Prostate gland (tissue), 2 donors: ENCODE measurements around the gene TNFSF12. TPM values are rescaled to one million over a fixed set of nuclear protein-coding genes. Genes with fewer than 3 reads are reported as not detected.

Source experiments
- DNase-seq: peaks from one replicate; pipeline ENCODE4 v3.0.0-alpha.2; 2019; ENCODE audit warnings: low spot score
- H3K27ac ChIP-seq, 2 donors: fragments of 200-600 bp; sonication (generic); 2 replicates each; pipeline ENCODE4 v1.5.1; 2017 to 2019
- H3K27me3 ChIP-seq: fragments of 200-600 bp; sonication (generic); replicated peaks from 2 replicates; pipeline ENCODE4 v1.5.1; 2019; ENCODE audit not compliant: insufficient read depth
- H3K36me3 ChIP-seq, 2 donors: fragments of 200-600 bp; sonication (generic); 1 replicate in 1 of 2; 2 replicates in 1 of 2; pipeline versions ENCODE4 v1.5.1 to v1.8.1; 2017 to 2019
- H3K4me1 ChIP-seq: fragments of 200-600 bp; sonication (generic); replicated peaks from 2 replicates; pipeline ENCODE4 v1.5.1; 2019
- H3K4me3 ChIP-seq, 2 donors: fragments of 200-600 bp; sonication (generic); 2 replicates each; pipeline ENCODE4 v1.5.1; 2017 to 2019
- H3K9me3 ChIP-seq: fragments of 200-600 bp; sonication (generic); 2 replicates; pipeline ENCODE4 v1.5.1; 2017
- CTCF ChIP-seq, 4 experiments: fragments of 200-600 bp in 2 of 4; fragments of 450-650 bp in 2 of 4; sonication (generic) in 2 of 4; IDR thresholded peaks; 1 replicate in 3 of 4; 2 replicates in 1 of 4; pipeline ENCODE4 v1.5.1; 2016 to 2019; ENCODE audit warnings: antibody characterized with exemption in 4 of 4, mild to moderate bottlenecking in 2 of 4, moderate library complexity in 2 of 4
- POLR2A ChIP-seq: fragments of 450-650 bp; IDR thresholded peaks from one replicate; pipeline ENCODE4 v1.6.1; 2016; ENCODE audit warnings: antibody characterized with exemption, mild to moderate bottlenecking
- POLR2AphosphoS5 ChIP-seq: sonication (generic); formaldehyde crosslinking; IDR thresholded peaks from one replicate; pipeline ENCODE4 v1.6.1; 2017; ENCODE audit warnings: antibody characterized with exemption
- WGBS: methylation state at CpG from one replicate; pipeline ENCODE4 v1.1.5; 2018; 5-methylcytosine and 5-hydroxymethylcytosine counted together
- intact Hi-C: fragments of 100-400 bp; cut with DNase I; formaldehyde crosslinking; loops from one replicate; pipeline ENCODE4 v1.14.2; 2022
- total RNA-seq, 2 donors: library from RNA; depleted of rRNA; stranded (reverse); fragments of >200 nt; gene quantifications; one replicate each; pipeline ENCODE4 v1.1.0, GENCODE V29; 2016

Gene TNFSF12
- total RNA-seq, 2 donors from 2014 or later: 29.9 to 47.9 TPM

- H3K4me1 ChIP-seq: peaks cover 14% of the 10 kb centered on the region
- no peak for DNase-seq
- peak overlapping the region; percentile 59 to 71 for H3K27ac ChIP-seq
- H3K4me3 ChIP-seq: no peak overlapping the region
- TF ChIP-seq POLR2A: no peak
- TF ChIP-seq POLR2AphosphoS5: no peak
- TF ChIP-seq CTCF (IDR thresholded peaks at IDR 0.05): no peak
- no peaks in the 10 kb centered on the region for H3K9me3 ChIP-seq
- H3K27me3 ChIP-seq: no peaks in the 10 kb centered on the region
- 71% methylated on average over 12 of the region's 12 CpGs for WGBS
- H3K36me3 ChIP-seq: peaks cover 24 to 34% of the 10 kb centered on the region in 2 donors
- intact Hi-C loops: no loop called here
Measured at GRCh38 chr17:7579834-7580603, 31.2 kb downstream of the TNFSF12 start.

GRCh38 chr17:7580604-7581575, 32.0 kb downstream of the TNFSF12 start:
- no peaks in the 10 kb centered on the region for H3K27me3 ChIP-seq
- no peaks in the 10 kb centered on the region for H3K9me3 ChIP-seq
- no peak for DNase-seq
- H3K27ac ChIP-seq: peak overlapping the region; percentile 94 to 96
- TF ChIP-seq POLR2A (no peak), POLR2AphosphoS5 (no peak), CTCF (IDR thresholded peaks at IDR 0.05) (no peak)
- H3K4me1 ChIP-seq: peaks cover 14% of the 10 kb centered on the region
- intact Hi-C loops: no loop called here
- 78% methylated on average over 23 of the region's 23 CpGs for WGBS
- no peak overlapping the region for H3K4me3 ChIP-seq
- H3K36me3 ChIP-seq: peaks cover 18 to 26% of the 10 kb centered on the region in 2 donors

- Histone ChIP-seq H3K36me3 (peaks cover 6 to 8% of the 10 kb centered on the region in 2 donors), H3K4me1 (peaks cover 14% of the 10 kb centered on the region), H3K27ac (peak overlapping the region; percentile 94 to 96), H3K27me3 (no peaks in the 10 kb centered on the region), H3K4me3 (peak overlapping the region; percentile 38 to 60), H3K9me3 (no peaks in the 10 kb centered on the region)
- WGBS: 86% methylated on average over 29 of the region's 36 CpGs
- TF ChIP-seq CTCF (IDR thresholded peaks at IDR 0.05) (no peak), POLR2A (no peak), POLR2AphosphoS5 (no peak)
- no peak for DNase-seq
- intact Hi-C loops: no loop called here
Measured at GRCh38 chr17:7582396-7583252, 33.8 kb downstream of the TNFSF12 start.

- Histone ChIP-seq H3K4me1 (peaks cover 18% of the 10 kb centered on the region), H3K4me3 (peak within 1 kb of the TSS; percentile 38 to 60)
- intact Hi-C loops: no loop called here
Measured at GRCh38 chr17:7583253-7584109, 34.6 kb downstream of the TNFSF12 start, which contains the start of gene MPDU1. Gene MPDU1, plus strand, starts transcription at chr17:7583852. Its CDS starts 11 bp downstream, at chr17:7583863.

More at GRCh38 chr17:7583253-7584109, 34.6 kb downstream of the TNFSF12 start, which contains the start of gene MPDU1:
- Histone ChIP-seq H3K9me3 (no peaks in the 10 kb centered on the region), H3K36me3 (no peaks in the 10 kb centered on the region), H3K27ac (peak within 1 kb of the TSS; percentile 94 to 96), H3K27me3 (no peaks in the 10 kb centered on the region)
- peak; percentile 97 for TF ChIP-seq POLR2AphosphoS5
- TF ChIP-seq POLR2A: no peak
- TF ChIP-seq CTCF (IDR thresholded peaks at IDR 0.05): peak in 2 of 4 experiments; percentile 9 to 34
- peak; percentile 96 for DNase-seq
- WGBS: 14% methylated on average over 69 of the region's 69 CpGs
